ENCODE data around the gene TNXB.
"Not testable (repeated sequence)": the region's sequence is repeated elsewhere in the genome, so short reads cannot be mapped to it uniquely, and the experiment has no call there.

The TNXB gene

DNA sequence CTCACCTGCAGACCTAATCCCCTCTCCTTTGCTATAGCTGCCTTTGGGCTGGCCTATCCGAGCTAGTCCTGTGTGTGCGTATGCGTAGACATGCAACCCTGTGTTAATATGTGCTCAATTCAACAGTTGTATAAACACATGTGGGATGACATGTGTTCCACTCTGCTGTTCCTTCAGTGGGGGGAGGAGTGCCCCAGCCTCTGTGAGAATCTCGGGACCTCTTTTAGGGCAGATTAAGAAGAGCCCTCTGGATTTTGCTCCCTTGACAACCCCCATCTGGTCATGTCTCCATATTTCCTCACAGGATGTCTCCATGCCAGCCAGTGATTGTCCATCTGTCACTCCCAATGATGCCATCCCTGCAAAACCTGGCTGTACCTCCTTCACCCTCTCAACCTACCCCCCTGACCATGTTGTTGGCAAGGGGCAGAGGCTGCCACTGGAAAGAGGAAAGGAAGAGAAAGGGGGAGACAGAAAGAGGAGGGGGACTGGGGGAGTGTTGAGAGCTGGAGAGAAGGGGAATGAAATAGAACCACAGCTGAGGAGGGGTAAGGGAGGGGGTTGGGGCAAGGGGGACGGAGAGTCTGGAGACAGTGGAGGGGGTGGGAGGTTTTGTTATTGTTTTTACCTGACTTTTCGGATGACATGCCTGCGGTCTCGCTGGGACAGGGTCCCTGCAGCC is 42.2 kb upstream of the TNXB start:
- TF ChIP-seq SPI1 (IDR thresholded peaks at IDR 0.05; ENCODE audit: low read depth, low read length) (no peak), PAX5 (IDR thresholded peaks at IDR 0.05; ENCODE audit: insufficient read depth, low read length, severe bottlenecking) (no peak), TAF1 (IDR thresholded peaks at IDR 0.05; ENCODE audit: low read depth, low read length) (no peak), POLR2A (IDR thresholded peaks at IDR 0.05; ENCODE audit: low read depth, low read length) (no peak), POU2F2 (IDR thresholded peaks at IDR 0.05; ENCODE audit: low read depth, low read length) (no peak)
- DNase-seq (ENCODE audit: insufficient read length, low spot score) (no peak), FAIRE-seq (no peak)

DNA sequence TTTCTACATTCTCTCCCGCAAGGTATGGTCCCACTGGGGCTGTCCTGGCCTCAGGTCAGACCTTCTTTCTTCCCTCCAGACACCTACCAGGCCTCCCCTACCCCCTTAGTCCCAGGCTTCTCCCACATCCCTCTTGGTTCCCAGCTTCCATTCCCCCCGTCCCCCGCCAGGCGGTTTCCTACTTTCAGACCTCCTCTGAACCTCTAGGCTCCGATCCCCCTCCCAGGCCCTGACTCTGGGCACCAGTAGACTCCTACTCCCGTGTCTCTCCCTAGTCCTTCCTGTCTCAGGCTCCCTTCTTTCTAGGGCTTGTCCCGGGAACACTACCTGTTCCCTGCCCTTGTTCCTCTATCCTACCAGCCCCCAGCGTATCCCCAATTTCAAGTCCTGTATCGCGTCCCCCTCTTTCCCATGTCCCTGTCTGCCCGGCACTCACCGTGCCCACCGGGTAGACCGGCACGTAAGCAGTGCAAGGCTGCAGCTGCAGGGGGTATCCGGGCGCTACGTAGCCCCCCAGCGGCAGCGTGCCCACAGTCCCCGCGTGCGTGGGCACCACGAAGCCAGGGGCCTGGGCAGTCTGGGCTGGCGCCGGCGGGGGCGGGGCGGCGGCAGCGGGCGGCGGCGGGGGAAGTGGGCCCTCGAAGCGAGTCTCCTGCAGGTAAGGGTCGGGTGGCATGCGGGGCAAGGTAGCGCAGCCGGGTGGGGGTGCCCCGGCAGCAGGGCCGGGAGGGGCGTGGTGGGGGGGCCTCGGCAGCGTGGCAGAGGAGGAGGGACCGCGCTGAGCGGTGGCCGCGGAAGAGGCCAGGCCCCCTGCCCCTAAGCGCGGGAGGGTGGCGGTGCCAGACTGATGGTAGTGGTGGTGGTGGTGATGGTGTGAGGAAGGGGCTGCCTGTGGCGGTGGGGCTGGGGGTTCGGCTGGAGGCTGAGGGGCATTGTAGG is 41.1 kb upstream of the TNXB start:
- no peak for DNase-seq (ENCODE audit: insufficient read length, low spot score)
- no peak for FAIRE-seq
- TF ChIP-seq PAX5 (IDR thresholded peaks at IDR 0.05; ENCODE audit: insufficient read depth, low read length, severe bottlenecking) (no peak), POLR2AphosphoS5 (IDR thresholded peaks at IDR 0.05; ENCODE audit: low read depth, low read length) (no peak), POLR2A (IDR thresholded peaks at IDR 0.05; ENCODE audit: low read depth, low read length) (no peak), SPI1 (IDR thresholded peaks at IDR 0.05; ENCODE audit: low read depth, low read length) (no peak), TAF1 (IDR thresholded peaks at IDR 0.05; ENCODE audit: low read depth, low read length) (no peak)

DNA sequence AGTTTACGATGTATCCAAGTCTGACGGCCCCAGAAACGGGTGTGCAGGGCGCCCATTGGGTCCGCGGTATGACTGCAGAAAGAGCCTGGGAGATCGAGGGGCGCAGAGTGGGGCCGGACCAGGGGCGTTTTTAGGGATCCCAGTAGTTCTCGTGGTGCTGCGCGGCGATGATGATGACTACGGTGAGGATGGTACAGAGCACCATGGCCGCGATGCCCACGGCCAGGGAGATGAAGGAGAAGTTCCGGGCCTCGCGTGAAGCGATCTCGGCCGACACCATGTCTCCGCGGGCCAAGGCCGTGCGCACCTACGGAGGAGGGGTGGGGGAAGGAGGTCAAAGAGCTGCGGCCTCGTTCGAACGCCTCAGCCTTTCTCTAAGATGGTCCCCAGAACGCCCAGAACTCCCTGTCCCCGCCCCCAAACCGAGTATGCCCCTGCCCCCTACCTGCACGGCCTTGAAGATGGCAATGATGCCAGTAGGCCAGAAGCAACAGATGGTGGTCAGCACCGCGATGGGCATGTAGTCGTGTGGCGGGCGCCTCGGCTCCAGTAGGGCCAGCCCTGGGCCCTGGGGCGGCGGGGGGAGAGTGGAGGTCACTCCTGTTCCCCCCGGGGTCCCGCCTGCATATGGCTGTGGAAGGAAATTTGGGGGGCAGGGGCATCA is 40.1 kb upstream of the TNXB start:
- no peak for FAIRE-seq

DNA sequence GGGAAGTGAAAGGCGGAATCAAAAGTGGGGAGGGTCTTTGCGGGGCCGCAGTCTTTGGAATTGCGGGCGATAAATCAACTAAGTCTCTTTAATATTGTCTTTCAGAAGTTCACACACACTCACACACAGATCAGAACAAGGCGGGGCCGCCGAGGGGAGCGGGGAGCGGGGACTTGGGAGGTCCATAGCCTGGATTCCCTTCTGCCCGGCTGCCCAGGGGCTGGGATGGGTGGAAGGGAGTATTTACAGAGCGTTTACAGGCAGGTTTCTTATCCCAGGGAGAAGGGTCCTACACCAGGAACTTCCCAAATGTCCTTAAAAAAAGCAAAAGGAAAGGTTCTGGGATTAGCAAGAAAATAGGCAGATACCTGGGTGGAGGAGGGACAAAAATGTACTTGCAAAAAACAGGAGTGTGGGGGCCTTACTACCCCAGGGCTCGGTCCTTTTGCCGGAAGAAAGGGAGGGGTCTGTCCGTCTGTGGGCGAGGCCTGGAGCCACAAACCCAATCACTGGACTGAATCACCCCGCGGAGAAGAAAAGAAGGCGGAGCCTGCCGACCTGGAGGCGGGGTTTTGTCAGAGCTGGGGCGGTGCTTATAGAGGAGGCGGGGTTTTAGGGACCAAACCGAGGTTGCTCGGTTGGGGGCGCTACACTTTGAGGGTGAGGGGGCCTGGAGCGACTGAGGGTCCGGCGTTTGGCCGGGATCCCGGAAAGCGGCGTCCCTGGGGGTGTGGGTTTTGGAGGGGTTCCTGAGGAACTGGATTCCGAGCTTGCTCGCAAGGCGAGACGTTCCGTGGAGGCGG is 39.4 kb upstream of the TNXB start:
- FAIRE-seq = no peak
- TF ChIP-seq PAX5 (IDR thresholded peaks at IDR 0.05; ENCODE audit: insufficient read depth, low read length, severe bottlenecking) (no peak), TAF1 (IDR thresholded peaks at IDR 0.05; ENCODE audit: low read depth, low read length) (no peak), POU2F2 (IDR thresholded peaks at IDR 0.05; ENCODE audit: low read depth, low read length) (no peak), POLR2A (IDR thresholded peaks at IDR 0.05; ENCODE audit: low read depth, low read length) (no peak), SPI1 (IDR thresholded peaks at IDR 0.05; ENCODE audit: low read depth, low read length) (no peak), POLR2AphosphoS5 (IDR thresholded peaks at IDR 0.05; ENCODE audit: low read depth, low read length) (no peak)
- DNase-seq (ENCODE audit: insufficient read length, low spot score) = no peak

More for the DNA sequence above, 40.1 kb upstream of the TNXB start:
- DNase-seq (ENCODE audit: insufficient read length, low spot score) = no peak
- TF ChIP-seq SPI1 (IDR thresholded peaks at IDR 0.05; ENCODE audit: low read depth, low read length) (no peak), PAX5 (IDR thresholded peaks at IDR 0.05; ENCODE audit: insufficient read depth, low read length, severe bottlenecking) (no peak), POU2F2 (IDR thresholded peaks at IDR 0.05; ENCODE audit: low read depth, low read length) (no peak), POLR2A (IDR thresholded peaks at IDR 0.05; ENCODE audit: low read depth, low read length) (no peak), POLR2AphosphoS5 (IDR thresholded peaks at IDR 0.05; ENCODE audit: low read depth, low read length) (no peak), TAF1 (IDR thresholded peaks at IDR 0.05; ENCODE audit: low read depth, low read length) (no peak)

DNA sequence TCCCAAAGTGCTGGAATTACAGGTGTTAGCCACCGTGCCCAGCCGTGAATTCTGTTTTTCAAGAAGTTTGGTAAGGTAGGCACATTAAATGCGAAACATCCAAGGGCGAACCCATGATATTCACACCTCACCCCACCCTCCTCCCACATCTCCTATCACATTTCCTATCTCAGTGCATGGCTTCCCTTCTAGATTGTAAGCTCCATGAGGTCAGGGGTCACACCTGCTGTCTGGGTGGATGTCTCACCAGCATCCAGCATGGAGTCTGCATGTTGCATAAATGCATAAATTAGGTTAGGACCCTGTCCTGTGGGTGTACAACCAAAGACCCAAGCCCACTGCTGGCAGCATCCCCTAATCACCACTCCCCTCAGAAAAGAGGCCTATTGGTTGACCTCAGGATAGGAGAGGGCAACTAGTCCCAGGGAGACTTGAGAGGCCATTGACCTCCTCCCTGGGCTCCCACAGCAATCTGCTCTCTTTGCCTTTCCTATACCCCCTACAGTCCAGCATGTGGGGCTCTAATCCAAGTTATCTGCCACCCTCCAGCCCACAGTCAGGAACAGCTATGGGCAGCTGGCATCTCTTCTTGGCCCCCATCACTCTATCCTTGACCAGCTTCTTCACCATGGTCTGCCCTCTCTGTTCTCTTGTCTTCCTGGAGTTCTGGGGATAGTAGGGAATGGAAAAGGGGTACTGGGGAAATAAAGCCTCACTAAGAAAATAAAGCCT is 38.4 kb upstream of the TNXB start:
- FAIRE-seq (no peak), DNase-seq (ENCODE audit: insufficient read length, low spot score) (no peak)
- TF ChIP-seq POLR2A (IDR thresholded peaks at IDR 0.05; ENCODE audit: low read depth, low read length) (no peak), TAF1 (IDR thresholded peaks at IDR 0.05; ENCODE audit: low read depth, low read length) (no peak), POU2F2 (IDR thresholded peaks at IDR 0.05; ENCODE audit: low read depth, low read length) (no peak), SPI1 (IDR thresholded peaks at IDR 0.05; ENCODE audit: low read depth, low read length) (no peak), PAX5 (IDR thresholded peaks at IDR 0.05; ENCODE audit: insufficient read depth, low read length, severe bottlenecking) (no peak)

DNA sequence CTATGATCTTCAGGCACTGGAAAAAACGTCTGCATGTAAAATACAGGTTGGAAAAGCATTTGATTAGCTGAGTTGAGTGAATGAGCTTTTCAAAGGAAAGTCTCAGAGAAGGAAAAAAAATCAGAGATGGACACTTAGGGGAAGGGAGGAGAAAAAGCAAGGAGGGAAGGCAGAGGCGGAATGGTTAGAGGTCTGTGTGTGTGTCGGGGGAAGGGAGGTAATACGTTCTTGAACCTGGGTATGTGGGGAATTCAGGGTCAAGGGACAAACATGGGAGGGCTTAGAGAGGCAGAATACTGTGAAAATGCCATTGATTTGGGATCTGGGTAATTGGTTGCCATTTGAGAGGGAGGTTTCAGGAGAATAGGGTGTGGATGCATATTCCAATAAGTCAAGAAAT is 37.5 kb upstream of the TNXB start:
- FAIRE-seq (no peak), DNase-seq (ENCODE audit: insufficient read length, low spot score) (no peak)
- TF ChIP-seq SPI1 (IDR thresholded peaks at IDR 0.05; ENCODE audit: low read depth, low read length) (no peak), PAX5 (IDR thresholded peaks at IDR 0.05; ENCODE audit: insufficient read depth, low read length, severe bottlenecking) (no peak), POLR2AphosphoS5 (IDR thresholded peaks at IDR 0.05; ENCODE audit: low read depth, low read length) (no peak), POU2F2 (IDR thresholded peaks at IDR 0.05; ENCODE audit: low read depth, low read length) (no peak)

DNA sequence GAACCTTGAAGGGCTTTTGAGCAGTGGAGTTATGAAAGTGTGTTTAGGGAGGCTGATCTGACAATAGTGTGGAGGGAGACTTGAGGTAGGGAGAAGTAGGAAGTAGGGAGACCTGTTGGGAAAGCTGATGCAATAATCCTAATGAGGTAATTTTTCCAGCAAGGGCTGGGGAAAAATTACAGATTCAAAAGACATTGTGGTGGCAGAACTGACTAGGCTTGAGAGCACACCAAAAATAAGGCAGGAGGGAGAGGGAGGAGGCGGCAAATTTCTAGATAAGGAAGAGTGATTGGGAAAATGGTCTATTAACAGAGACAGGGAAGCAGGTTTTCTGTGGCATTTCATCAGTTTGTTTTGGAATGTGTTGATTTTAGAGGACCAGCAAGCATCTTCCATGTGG is 37.1 kb upstream of the TNXB start:
- no peak for FAIRE-seq
- DNase-seq (ENCODE audit: insufficient read length, low spot score) = no peak
- TF ChIP-seq POU2F2 (IDR thresholded peaks at IDR 0.05; ENCODE audit: low read depth, low read length) (no peak), POLR2A (IDR thresholded peaks at IDR 0.05; ENCODE audit: low read depth, low read length) (no peak), PAX5 (IDR thresholded peaks at IDR 0.05; ENCODE audit: insufficient read depth, low read length, severe bottlenecking) (no peak)

DNA sequence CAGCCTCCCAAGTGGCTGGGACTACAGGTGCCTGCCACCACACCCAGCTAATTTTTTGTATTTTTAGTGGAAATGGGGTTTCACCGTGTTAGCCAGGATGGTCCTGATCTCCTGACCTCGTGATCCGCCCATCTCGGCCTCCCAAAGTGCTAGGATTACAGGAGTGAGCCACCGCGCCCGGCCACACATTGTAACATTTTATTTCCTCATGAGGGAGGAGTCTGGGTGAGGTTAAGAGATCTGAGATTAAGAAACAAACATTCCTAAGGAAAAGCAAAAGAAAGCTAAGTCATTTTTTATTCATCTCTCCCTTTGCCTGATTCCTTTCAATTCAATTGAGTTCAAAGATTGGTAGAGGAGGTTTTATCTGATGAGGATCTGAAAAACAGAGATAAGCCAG is 35.1 kb upstream of the TNXB start:
- not testable (repeated sequence) for DNase-seq (ENCODE audit: insufficient read length, low spot score); FAIRE-seq

Data from GM12891 (cell line).